ENCODE measurements around the gene DUSP19. TPM values are rescaled to one million over a fixed set of nuclear protein-coding genes. Genes with fewer than 3 reads are reported as not detected.

The DUSP19 gene
- polyA plus RNA-seq, 1 of the 3 experiments (the other 2 are of a cell fraction), result 0.85 TPM

- Histone ChIP-seq H3K27ac (ENCODE audit: low read depth in 2 of 2, low read length in 1 of 2) (no peak overlapping the region), H3K79me2 (ENCODE audit: insufficient read depth) (no peaks in the 10 kb centered on the region), H3K9me2 (no peaks in the 10 kb centered on the region), H2AFZ (ENCODE audit: low read depth) (no peak overlapping the region), H3K4me2 (no peak overlapping the region), H3K4me1 (ENCODE audit: control insufficient read depth in 1 of 2, insufficient read depth in 2 of 2, low read depth in 1 of 2, low read length in 1 of 2) (no peaks in the 10 kb centered on the region), H3K9ac (no peak overlapping the region), H3K27me3 (ENCODE audit: insufficient read depth) (no peaks in the 10 kb centered on the region), H3K9me3 (no peaks in the 10 kb centered on the region), H3K4me3 (ENCODE audit: low read depth in 2 of 2, low read length in 1 of 2) (no peak overlapping the region), H3K36me3 (replicated peaks in 1 of 2; ENCODE audit: control insufficient read depth in 1 of 2, insufficient read depth in 2 of 2, low read length in 1 of 2) (no peaks in the 10 kb centered on the region), H4K20me1 (ENCODE audit: insufficient read depth) (no peaks in the 10 kb centered on the region), H3F3A (replicated peaks; ENCODE audit: insufficient read depth) (no peaks in the 10 kb centered on the region)
- no peak for DNase-seq
- 85% methylated on average over 18 of the region's 34 CpGs for WGBS (ENCODE audit: low lambda C conversion rate)
- POLR2A ChIA-PET, result no interaction called here
- TF ChIP-seq CTCF (IDR thresholded peaks at IDR 0.05) (peak; percentile 33), IRF3 (IDR thresholded peaks at IDR 0.05; ENCODE audit: low read depth, low read length) (no peak)
- CTCF ChIA-PET, result interaction anchor here (1.1 to 1.8 kb wide), 3 partner anchors 12 to 39 kb away, joined by 3 to 5 read pairs (median 3); no protein-coding TSS in a partner anchor
Observed at GRCh38 chr2:183070942-183071844, 7.4 kb upstream of the DUSP19 start.

GRCh38 chr2:183072177-183072576 lies 6.4 kb upstream of the DUSP19 start:
- no peaks in the 10 kb centered on the region for H3K9me3 ChIP-seq
- DNase-seq, result no peak
- H2AFZ ChIP-seq (ENCODE audit: low read depth), result no peak overlapping the region
- H3K4me2 ChIP-seq, result no peak overlapping the region
- no peaks in the 10 kb centered on the region for H3K4me1 ChIP-seq (ENCODE audit: control insufficient read depth in 1 of 2, insufficient read depth in 2 of 2, low read depth in 1 of 2, low read length in 1 of 2)
- no peaks in the 10 kb centered on the region for H3K79me2 ChIP-seq (ENCODE audit: insufficient read depth)
- POLR2A ChIA-PET, result no interaction called here
- CTCF ChIA-PET, result no interaction called here
- H3F3A ChIP-seq (replicated peaks; ENCODE audit: insufficient read depth), result no peaks in the 10 kb centered on the region
- no peak for TF ChIP-seq ZBTB33 (IDR thresholded peaks at IDR 0.05; ENCODE audit: borderline replicate concordance, low read depth)
- TF ChIP-seq POLR2AphosphoS5 (IDR thresholded peaks at IDR 0.05; ENCODE audit: low read depth, low read length), result no peak
- no peak for TF ChIP-seq EZH2phosphoT487 (IDR thresholded peaks at IDR 0.05; ENCODE audit: borderline replicate concordance, low read depth)
- no peak for TF ChIP-seq GABPA (IDR thresholded peaks at IDR 0.05; ENCODE audit: low read depth)
- 54% methylated on average over 5 of the region's 7 CpGs for WGBS (ENCODE audit: low lambda C conversion rate)
- H3K27me3 ChIP-seq (ENCODE audit: insufficient read depth), result no peaks in the 10 kb centered on the region
- H4K20me1 ChIP-seq (ENCODE audit: insufficient read depth), result no peaks in the 10 kb centered on the region
- H3K9me2 ChIP-seq, result no peaks in the 10 kb centered on the region
- no peaks in the 10 kb centered on the region for H3K36me3 ChIP-seq (replicated peaks in 1 of 2; ENCODE audit: control insufficient read depth in 1 of 2, insufficient read depth in 2 of 2, low read length in 1 of 2)
- H3K4me3 ChIP-seq (ENCODE audit: low read depth in 2 of 2, low read length in 1 of 2), result no peak overlapping the region
- no peak overlapping the region for H3K27ac ChIP-seq (ENCODE audit: low read depth in 2 of 2, low read length in 1 of 2)
- no peak overlapping the region for H3K9ac ChIP-seq
